ENCODE data around the gene FAM227A.
"Not testable (repeated sequence)": the region's sequence is repeated elsewhere in the genome, so short reads cannot be mapped to it uniquely, and the experiment has no call there.

Gene FAM227A

GRCh38 chr22:38610234-38610633 is 46.0 kb downstream of the FAM227A start:
- DNase-seq, result no peak

GRCh38 chr22:38608992-38609750 is 47.0 kb downstream of the FAM227A start:
- no peak for DNase-seq

- no peak for DNase-seq
Measured at GRCh38 chr22:38607680-38608079, 48.5 kb downstream of the FAM227A start.

- no peak for DNase-seq
Measured at GRCh38 chr22:38602166-38602565, 54.0 kb downstream of the FAM227A start.

GRCh38 chr22:38601221-38601764 is 54.9 kb downstream of the FAM227A start:
- no peak for DNase-seq

GRCh38 chr22:38599466-38599865 is 56.7 kb downstream of the FAM227A start:
- no peak for DNase-seq

GRCh38 chr22:38582923-38583322 is 73.3 kb downstream of the FAM227A start:
- DNase-seq, result not testable (repeated sequence)

- DNase-seq, result no peak
Measured at GRCh38 chr22:38578505-38578904, 77.7 kb downstream of the FAM227A start.

- DNase-seq, result no peak
Measured at GRCh38 chr22:38572065-38572464, 84.1 kb downstream of the FAM227A start.

GRCh38 chr22:38570779-38571364 is 85.3 kb downstream of the FAM227A start:
- DNase-seq, result no peak

GRCh38 chr22:38569972-38570778 is 86.0 kb downstream of the FAM227A start, which contains the start of gene DMC1:
Gene DMC1, minus strand, starts transcription at chr22:38570183. Its CDS starts 1,927 bp downstream, at chr22:38568256.
- DNase-seq, result peak; percentile 91

GRCh38 chr22:38569181-38569971 is 86.8 kb downstream of the FAM227A start:
- no peak for DNase-seq

- no peak for DNase-seq
Measured at GRCh38 chr22:38567531-38568285, 88.5 kb downstream of the FAM227A start.

GRCh38 chr22:38566726-38567504 is 89.3 kb downstream of the FAM227A start:
- DNase-seq, result peak; percentile 39

- DNase-seq, result no peak
Measured at GRCh38 chr22:38565441-38565840, 90.8 kb downstream of the FAM227A start.

- DNase-seq, result no peak
Measured at GRCh38 chr22:38564669-38565068, 91.5 kb downstream of the FAM227A start.

- no peak for DNase-seq
Measured at GRCh38 chr22:38554281-38554680, 101.9 kb downstream of the FAM227A start.

- no peak for DNase-seq
Measured at GRCh38 chr22:38549101-38549894, 106.9 kb downstream of the FAM227A start.

- DNase-seq, result no peak
Measured at GRCh38 chr22:38540701-38541100, 115.5 kb downstream of the FAM227A start.
